B cell (primary cell): ENCODE results near the gene AGPAT1. TPM values are rescaled to one million over a fixed set of nuclear protein-coding genes. Genes with fewer than 3 reads are reported as not detected.

Experiments
- ATAC-seq: fragments of 200-7000 bp; cut with Tn5 transposase; one replicate; pipeline ENCODE4 v1.10.0; 2021; ENCODE audit warnings: low read depth, mild to moderate bottlenecking, moderate number of reproducible peaks, moderate library complexity
- CTCF ChIA-PET: fragments of 350-600 bp; sonication (Branson Sonifier 250); formaldehyde crosslinking; loops from one replicate; lab custom pipeline; 2021; ENCODE audit warnings: antibody characterized with exemption, inconsistent platforms; lab: Charles Lee
- POLR2A ChIA-PET: fragments of 350-600 bp; sonication (Branson Sonifier 250); formaldehyde crosslinking; loops from one replicate; lab custom pipeline; 2021; ENCODE audit warnings: antibody characterized with exemption; lab: Charles Lee
- DNase-seq: peaks from one replicate; pipeline ENCODE4 v3.0.0; 2013
- H2AFZ ChIP-seq: 2 replicates; pipeline ENCODE4 v1.6.1; 2012; ENCODE audit warnings: mild to moderate bottlenecking, low read depth, low read length; ENCODE audit not compliant: insufficient read depth, poor library complexity, severe bottlenecking
- H3K27ac ChIP-seq, 2 donors: 1 replicate in 1 of 2; 2 replicates in 1 of 2; pipeline ENCODE4 v1.5.1; 2012 to 2013; ENCODE audit warnings: low read length in 2 of 2, mild to moderate bottlenecking in 2 of 2, moderate library complexity in 1 of 2
- H3K27me3 ChIP-seq, 4 experiments: fragments of 200-600 bp in 1 of 4; sonication (generic) in 1 of 4; replicated peaks in 1 of 4; 1 replicate in 2 of 4; 2 replicates in 2 of 4; pipeline versions ENCODE4 v1.6.1 to v1.7.0; 2013 to 2016; ENCODE audit warnings: low read length in 3 of 4, mild to moderate bottlenecking in 2 of 4, mixed read lengths in 1 of 4, moderate library complexity in 1 of 4; ENCODE audit not compliant: insufficient read depth in 4 of 4, control insufficient read depth in 3 of 4; ENCODE audit errors: control extremely low read depth in 1 of 4
- H3K36me3 ChIP-seq, 2 experiments: replicated peaks in 1 of 2; 1 replicate in 1 of 2; 2 replicates in 1 of 2; pipeline versions ENCODE4 v1.6.1 to v1.7.1; 2013; ENCODE audit warnings: low read length in 1 of 2; ENCODE audit not compliant: insufficient read depth in 2 of 2, control insufficient read depth in 1 of 2; ENCODE audit errors: control extremely low read depth in 1 of 2, extremely low read depth in 1 of 2
- H3K4me1 ChIP-seq, 2 donors: fragments of 200-600 bp in 1 of 2; sonication (generic) in 1 of 2; 1 replicate in 1 of 2; 2 replicates in 1 of 2; pipeline versions ENCODE4 v1.5.1 to v1.6.1; 2013 to 2017; ENCODE audit warnings: low read length in 2 of 2; ENCODE audit not compliant: control insufficient read depth in 2 of 2, insufficient read depth in 2 of 2
- H3K4me2 ChIP-seq: replicated peaks from 2 replicates; pipeline ENCODE3; 2012; ENCODE audit warnings: mild to moderate bottlenecking, low read depth, low read length; ENCODE audit not compliant: poor library complexity, severe bottlenecking
- H3K4me3 ChIP-seq, 5 experiments: fragments of 200-600 bp in 1 of 5; sonication (generic) in 1 of 5; 1 replicate in 3 of 5; 2 replicates in 2 of 5; pipeline versions ENCODE4 v1.5.1 to v1.7.0; 2011 to 2016; ENCODE audit warnings: low read length in 4 of 5, mild to moderate bottlenecking in 4 of 5, low read depth in 2 of 5, control low read depth in 1 of 5, moderate library complexity in 1 of 5; ENCODE audit not compliant: insufficient read depth in 1 of 5; ENCODE audit errors: control extremely low read depth in 1 of 5, extremely low read depth in 1 of 5
- H3K79me2 ChIP-seq: fragments of 200-600 bp; sonication (generic); one replicate; pipeline ENCODE4 v1.6.0; 2016; ENCODE audit warnings: low read length; ENCODE audit not compliant: control insufficient read depth, insufficient read depth
- H3K9ac ChIP-seq: fragments of 200-600 bp; sonication (generic); 2 replicates; pipeline ENCODE4 v1.6.1; 2017; ENCODE audit warnings: mild to moderate bottlenecking, low read length, moderate library complexity
- H3K9me3 ChIP-seq, 3 donors: one replicate each; pipeline versions ENCODE4 v1.6.1 to v1.7.1; 2013; ENCODE audit warnings: low read length in 2 of 3; ENCODE audit not compliant: control insufficient read depth in 2 of 3, insufficient read depth in 1 of 3; ENCODE audit errors: control extremely low read depth in 1 of 3
- H4K20me1 ChIP-seq: 2 replicates; pipeline ENCODE4 v1.6.0; 2012; ENCODE audit warnings: mild to moderate bottlenecking, low read length; ENCODE audit not compliant: insufficient read depth, control insufficient read depth, poor library complexity, severe bottlenecking
- H3K27ac Mint-ChIP-seq: one replicate; pipeline ENCODE4 v1.8.0; 2021; ENCODE audit warnings: mixed read lengths
- H3K27me3 Mint-ChIP-seq: one replicate; pipeline ENCODE4 v1.8.0; 2021; ENCODE audit warnings: mixed read lengths
- H3K4me1 Mint-ChIP-seq: one replicate; pipeline ENCODE4 v1.8.0; 2021; ENCODE audit warnings: mixed read lengths
- H3K4me3 Mint-ChIP-seq: one replicate; pipeline ENCODE4 v1.8.0; 2021; ENCODE audit warnings: mixed read lengths
- H3K9me3 Mint-ChIP-seq: one replicate; pipeline ENCODE4 v1.8.0; 2022; ENCODE audit warnings: mixed read lengths; ENCODE audit not compliant: insufficient read depth
- EZH2 ChIP-seq: IDR thresholded peaks from 2 replicates; pipeline ENCODE4 v1.6.1; 2012; ENCODE audit warnings: borderline replicate concordance, low read depth, mild to moderate bottlenecking, moderate library complexity, low read length; ENCODE audit not compliant: insufficient read depth, poor library complexity, severe bottlenecking
- WGBS: methylation state at CpG from one replicate; pipeline ENCODE4 v1.1.5; 2013; ENCODE audit warnings: missing lambda C conversion rate; ENCODE audit not compliant: insufficient coverage; 5-methylcytosine and 5-hydroxymethylcytosine counted together
- intact Hi-C: fragments of 100-400 bp; cut with micrococcal nuclease; formaldehyde crosslinking; loops from one replicate; pipeline ENCODE4 v1.10.0; 2022
- polyA plus RNA-seq: library from polyadenylated mRNA; depleted of rRNA; stranded (reverse); fragments of >200 nt; gene quantifications from 2 replicates; pipeline ENCODE4 v1.2.3, GENCODE V29; 2012
- total RNA-seq, 2 donors: library from RNA; stranded (reverse); fragments of 120-200 nt in 1 of 2; gene quantifications; 1 replicate in 1 of 2; 2 replicates in 1 of 2; pipeline versions ENCODE4 v1.2.3 to v1.2.4, GENCODE V29; 2013 to 2022
- TF ChIP-seq, protein P1 (sequence below): fragments of 200-600 bp; IDR thresholded peaks from one replicate; pipeline ENCODE4 v1.8.0; 2022; ENCODE audit warnings: antibody characterized with exemption, mild to moderate bottlenecking

Gene AGPAT1
- total and polyA plus RNA-seq, 2 donors (not counting 1 experiment from before 2014, with no cell fraction given) = 29.8 to 37.1 TPM

DNA sequence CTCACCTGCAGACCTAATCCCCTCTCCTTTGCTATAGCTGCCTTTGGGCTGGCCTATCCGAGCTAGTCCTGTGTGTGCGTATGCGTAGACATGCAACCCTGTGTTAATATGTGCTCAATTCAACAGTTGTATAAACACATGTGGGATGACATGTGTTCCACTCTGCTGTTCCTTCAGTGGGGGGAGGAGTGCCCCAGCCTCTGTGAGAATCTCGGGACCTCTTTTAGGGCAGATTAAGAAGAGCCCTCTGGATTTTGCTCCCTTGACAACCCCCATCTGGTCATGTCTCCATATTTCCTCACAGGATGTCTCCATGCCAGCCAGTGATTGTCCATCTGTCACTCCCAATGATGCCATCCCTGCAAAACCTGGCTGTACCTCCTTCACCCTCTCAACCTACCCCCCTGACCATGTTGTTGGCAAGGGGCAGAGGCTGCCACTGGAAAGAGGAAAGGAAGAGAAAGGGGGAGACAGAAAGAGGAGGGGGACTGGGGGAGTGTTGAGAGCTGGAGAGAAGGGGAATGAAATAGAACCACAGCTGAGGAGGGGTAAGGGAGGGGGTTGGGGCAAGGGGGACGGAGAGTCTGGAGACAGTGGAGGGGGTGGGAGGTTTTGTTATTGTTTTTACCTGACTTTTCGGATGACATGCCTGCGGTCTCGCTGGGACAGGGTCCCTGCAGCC, 24.6 kb downstream of the AGPAT1 start:
- H3K9me3 ChIP-seq = peaks cover 0 to 16% (median 3%) of the 10 kb centered on the region in 3 donors
- intact Hi-C loops = loop anchor here (10.0 kb wide), 1 partner anchor 107 kb away; no protein-coding TSS in a partner anchor
- no peak overlapping the region for H3K27ac ChIP-seq
- TF ChIP-seq EZH2 = no peak
- TF ChIP-seq, protein P1, sequence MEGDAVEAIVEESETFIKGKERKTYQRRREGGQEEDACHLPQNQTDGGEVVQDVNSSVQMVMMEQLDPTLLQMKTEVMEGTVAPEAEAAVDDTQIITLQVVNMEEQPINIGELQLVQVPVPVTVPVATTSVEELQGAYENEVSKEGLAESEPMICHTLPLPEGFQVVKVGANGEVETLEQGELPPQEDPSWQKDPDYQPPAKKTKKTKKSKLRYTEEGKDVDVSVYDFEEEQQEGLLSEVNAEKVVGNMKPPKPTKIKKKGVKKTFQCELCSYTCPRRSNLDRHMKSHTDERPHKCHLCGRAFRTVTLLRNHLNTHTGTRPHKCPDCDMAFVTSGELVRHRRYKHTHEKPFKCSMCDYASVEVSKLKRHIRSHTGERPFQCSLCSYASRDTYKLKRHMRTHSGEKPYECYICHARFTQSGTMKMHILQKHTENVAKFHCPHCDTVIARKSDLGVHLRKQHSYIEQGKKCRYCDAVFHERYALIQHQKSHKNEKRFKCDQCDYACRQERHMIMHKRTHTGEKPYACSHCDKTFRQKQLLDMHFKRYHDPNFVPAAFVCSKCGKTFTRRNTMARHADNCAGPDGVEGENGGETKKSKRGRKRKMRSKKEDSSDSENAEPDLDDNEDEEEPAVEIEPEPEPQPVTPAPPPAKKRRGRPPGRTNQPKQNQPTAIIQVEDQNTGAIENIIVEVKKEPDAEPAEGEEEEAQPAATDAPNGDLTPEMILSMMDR = no peak
- peaks cover 58% of the 10 kb centered on the region for H3K27me3 Mint-ChIP-seq
- no peaks in the 10 kb centered on the region for H4K20me1 ChIP-seq
- H3K27ac Mint-ChIP-seq = no peak overlapping the region
- no peak overlapping the region for H3K4me2 ChIP-seq
- no peak overlapping the region for H3K9ac ChIP-seq
- ATAC-seq (no peak), DNase-seq (no peak)
- H3K9me3 Mint-ChIP-seq = no peaks in the 10 kb centered on the region
- CTCF ChIA-PET = interaction anchor here (0.6 kb wide), 1 partner anchor 56 kb away, joined by 3 read pairs; no protein-coding TSS in a partner anchor
- H3K4me1 Mint-ChIP-seq = peaks cover 57% of the 10 kb centered on the region
- POLR2A ChIA-PET = no interaction called here
- no peak overlapping the region for H3K4me3 ChIP-seq
- no peak overlapping the region for H3K4me3 Mint-ChIP-seq
- WGBS = 17% methylated on average over 3 of the region's 8 CpGs
- H3K27me3 ChIP-seq = peaks cover 0 to 71% (median 30%) of the 10 kb centered on the region in 4 experiments
- H2AFZ ChIP-seq = no peak overlapping the region
- H3K4me1 ChIP-seq = peaks cover 37 to 42% of the 10 kb centered on the region in 2 donors
- H3K79me2 ChIP-seq = no peaks in the 10 kb centered on the region
- no peaks in the 10 kb centered on the region for H3K36me3 ChIP-seq
